B cell (primary cell): ENCODE measurements around the gene STPG3. TPM values are rescaled to one million over a fixed set of nuclear protein-coding genes. Genes with fewer than 3 reads are reported as not detected.

Source experiments
- ATAC-seq: fragments of 200-7000 bp; cut with Tn5 transposase; one replicate; pipeline ENCODE4 v1.10.0; 2021; ENCODE audit warnings: low read depth, mild to moderate bottlenecking, moderate number of reproducible peaks, moderate library complexity
- CTCF ChIA-PET: fragments of 350-600 bp; sonication (Branson Sonifier 250); formaldehyde crosslinking; loops from one replicate; lab custom pipeline; 2021; ENCODE audit warnings: antibody characterized with exemption, inconsistent platforms; lab: Charles Lee
- POLR2A ChIA-PET: fragments of 350-600 bp; sonication (Branson Sonifier 250); formaldehyde crosslinking; loops from one replicate; lab custom pipeline; 2021; ENCODE audit warnings: antibody characterized with exemption; lab: Charles Lee
- DNase-seq: peaks from one replicate; pipeline ENCODE4 v3.0.0; 2013
- H2AFZ ChIP-seq: 2 replicates; pipeline ENCODE4 v1.6.1; 2012; ENCODE audit warnings: mild to moderate bottlenecking, low read depth, low read length; ENCODE audit not compliant: insufficient read depth, poor library complexity, severe bottlenecking
- H3K27ac ChIP-seq, 2 donors: 1 replicate in 1 of 2; 2 replicates in 1 of 2; pipeline ENCODE4 v1.5.1; 2012 to 2013; ENCODE audit warnings: low read length in 2 of 2, mild to moderate bottlenecking in 2 of 2, moderate library complexity in 1 of 2
- H3K27me3 ChIP-seq, 4 experiments: fragments of 200-600 bp in 1 of 4; sonication (generic) in 1 of 4; replicated peaks in 1 of 4; 1 replicate in 2 of 4; 2 replicates in 2 of 4; pipeline versions ENCODE4 v1.6.1 to v1.7.0; 2013 to 2016; ENCODE audit warnings: low read length in 3 of 4, mild to moderate bottlenecking in 2 of 4, mixed read lengths in 1 of 4, moderate library complexity in 1 of 4; ENCODE audit not compliant: insufficient read depth in 4 of 4, control insufficient read depth in 3 of 4; ENCODE audit errors: control extremely low read depth in 1 of 4
- H3K36me3 ChIP-seq, 2 experiments: replicated peaks in 1 of 2; 1 replicate in 1 of 2; 2 replicates in 1 of 2; pipeline versions ENCODE4 v1.6.1 to v1.7.1; 2013; ENCODE audit warnings: low read length in 1 of 2; ENCODE audit not compliant: insufficient read depth in 2 of 2, control insufficient read depth in 1 of 2; ENCODE audit errors: control extremely low read depth in 1 of 2, extremely low read depth in 1 of 2
- H3K4me1 ChIP-seq, 2 donors: fragments of 200-600 bp in 1 of 2; sonication (generic) in 1 of 2; 1 replicate in 1 of 2; 2 replicates in 1 of 2; pipeline versions ENCODE4 v1.5.1 to v1.6.1; 2013 to 2017; ENCODE audit warnings: low read length in 2 of 2; ENCODE audit not compliant: control insufficient read depth in 2 of 2, insufficient read depth in 2 of 2
- H3K4me2 ChIP-seq: replicated peaks from 2 replicates; pipeline ENCODE3; 2012; ENCODE audit warnings: mild to moderate bottlenecking, low read depth, low read length; ENCODE audit not compliant: poor library complexity, severe bottlenecking
- H3K4me3 ChIP-seq, 5 experiments: fragments of 200-600 bp in 1 of 5; sonication (generic) in 1 of 5; 1 replicate in 3 of 5; 2 replicates in 2 of 5; pipeline versions ENCODE4 v1.5.1 to v1.7.0; 2011 to 2016; ENCODE audit warnings: low read length in 4 of 5, mild to moderate bottlenecking in 4 of 5, low read depth in 2 of 5, control low read depth in 1 of 5, moderate library complexity in 1 of 5; ENCODE audit not compliant: insufficient read depth in 1 of 5; ENCODE audit errors: control extremely low read depth in 1 of 5, extremely low read depth in 1 of 5
- H3K79me2 ChIP-seq: fragments of 200-600 bp; sonication (generic); one replicate; pipeline ENCODE4 v1.6.0; 2016; ENCODE audit warnings: low read length; ENCODE audit not compliant: control insufficient read depth, insufficient read depth
- H3K9ac ChIP-seq: fragments of 200-600 bp; sonication (generic); 2 replicates; pipeline ENCODE4 v1.6.1; 2017; ENCODE audit warnings: mild to moderate bottlenecking, low read length, moderate library complexity
- H3K9me3 ChIP-seq, 3 donors: one replicate each; pipeline versions ENCODE4 v1.6.1 to v1.7.1; 2013; ENCODE audit warnings: low read length in 2 of 3; ENCODE audit not compliant: control insufficient read depth in 2 of 3, insufficient read depth in 1 of 3; ENCODE audit errors: control extremely low read depth in 1 of 3
- H4K20me1 ChIP-seq: 2 replicates; pipeline ENCODE4 v1.6.0; 2012; ENCODE audit warnings: mild to moderate bottlenecking, low read length; ENCODE audit not compliant: insufficient read depth, control insufficient read depth, poor library complexity, severe bottlenecking
- H3K27ac Mint-ChIP-seq: one replicate; pipeline ENCODE4 v1.8.0; 2021; ENCODE audit warnings: mixed read lengths
- H3K27me3 Mint-ChIP-seq: one replicate; pipeline ENCODE4 v1.8.0; 2021; ENCODE audit warnings: mixed read lengths
- H3K4me1 Mint-ChIP-seq: one replicate; pipeline ENCODE4 v1.8.0; 2021; ENCODE audit warnings: mixed read lengths
- H3K4me3 Mint-ChIP-seq: one replicate; pipeline ENCODE4 v1.8.0; 2021; ENCODE audit warnings: mixed read lengths
- H3K9me3 Mint-ChIP-seq: one replicate; pipeline ENCODE4 v1.8.0; 2022; ENCODE audit warnings: mixed read lengths; ENCODE audit not compliant: insufficient read depth
- CTCF ChIP-seq: fragments of 200-600 bp; IDR thresholded peaks from one replicate; pipeline ENCODE4 v1.8.0; 2022; ENCODE audit warnings: antibody characterized with exemption, mild to moderate bottlenecking
- EZH2 ChIP-seq: IDR thresholded peaks from 2 replicates; pipeline ENCODE4 v1.6.1; 2012; ENCODE audit warnings: borderline replicate concordance, low read depth, mild to moderate bottlenecking, moderate library complexity, low read length; ENCODE audit not compliant: insufficient read depth, poor library complexity, severe bottlenecking
- WGBS: methylation state at CpG from one replicate; pipeline ENCODE4 v1.1.5; 2013; ENCODE audit warnings: missing lambda C conversion rate; ENCODE audit not compliant: insufficient coverage; 5-methylcytosine and 5-hydroxymethylcytosine counted together
- intact Hi-C: fragments of 100-400 bp; cut with micrococcal nuclease; formaldehyde crosslinking; loops from one replicate; pipeline ENCODE4 v1.10.0; 2022
- polyA plus RNA-seq: library from polyadenylated mRNA; depleted of rRNA; stranded (reverse); fragments of >200 nt; gene quantifications from 2 replicates; pipeline ENCODE4 v1.2.3, GENCODE V29; 2012
- total RNA-seq, 2 donors: library from RNA; stranded (reverse); fragments of 120-200 nt in 1 of 2; gene quantifications; 1 replicate in 1 of 2; 2 replicates in 1 of 2; pipeline versions ENCODE4 v1.2.3 to v1.2.4, GENCODE V29; 2013 to 2022

The STPG3 gene
- total and polyA plus RNA-seq, 2 donors (not counting 1 experiment from before 2014, with no cell fraction given): not detected

DNA sequence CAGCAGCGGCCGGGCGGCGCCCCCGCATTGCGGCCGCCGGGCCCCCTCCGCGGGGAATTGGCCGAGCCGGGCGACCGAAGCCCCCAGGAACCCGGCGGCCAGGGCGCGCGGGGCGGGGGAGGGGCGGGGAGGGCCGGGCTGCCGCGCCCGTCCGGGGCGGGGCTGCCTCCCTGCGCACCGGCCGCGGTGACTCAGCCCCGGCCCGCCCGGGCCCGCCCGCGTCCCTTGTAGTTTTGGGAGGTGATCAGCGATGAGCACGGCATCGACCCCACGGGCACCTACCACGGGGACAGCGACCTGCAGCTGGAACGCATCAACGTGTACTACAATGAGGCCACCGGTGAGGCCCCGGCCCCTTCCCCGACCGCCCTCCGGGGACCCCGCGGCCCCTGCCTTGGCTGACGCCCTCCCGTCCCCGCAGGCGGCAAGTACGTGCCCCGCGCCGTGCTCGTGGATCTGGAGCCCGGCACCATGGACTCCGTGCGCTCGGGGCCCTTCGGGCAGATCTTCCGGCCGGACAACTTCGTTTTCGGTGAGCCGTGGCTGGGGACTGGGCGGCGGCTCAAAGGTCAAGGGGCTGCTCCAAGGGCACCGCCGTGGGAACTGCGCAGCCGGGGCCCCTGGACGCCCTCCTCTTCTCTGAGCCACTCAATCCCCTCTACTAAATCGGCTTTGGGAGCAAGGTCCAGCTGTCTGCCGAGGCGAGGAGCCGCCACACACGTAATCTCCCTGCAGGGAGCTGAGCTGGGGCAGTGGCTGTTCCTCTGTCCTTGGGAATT, 9.4 kb upstream of the STPG3 start:
- ATAC-seq (peak; percentile 13), DNase-seq (peak; percentile 50)
- intact Hi-C loops: loop anchor here (1.0 kb wide), 5 partner anchors 14 to 154 kb away; partner anchors contain the start of genes ANAPC2, NELFB, SSNA1 and TPRN
- Mint-ChIP-seq H3K27ac (peak overlapping the region; percentile 82), H3K4me1 (peaks cover 38% of the 10 kb centered on the region), H3K4me3 (peak overlapping the region; percentile 92), H3K9me3 (no peaks in the 10 kb centered on the region), H3K27me3 (no peaks in the 10 kb centered on the region)
- Histone ChIP-seq H2AFZ (no peak overlapping the region), H3K4me3 (peak overlapping the region; percentile 26 to 76 (median 55)), H4K20me1 (peaks cover 51% of the 10 kb centered on the region), H3K4me2 (peak overlapping the region; percentile 96), H3K27ac (peak overlapping the region; percentile 54 to 77), H3K79me2 (peaks cover 56% of the 10 kb centered on the region), H3K27me3 (no peaks in the 10 kb centered on the region), H3K9ac (peak overlapping the region; percentile 80), H3K36me3 (peaks cover 0 to 20% of the 10 kb centered on the region in 2 experiments), H3K9me3 (no peaks in the 10 kb centered on the region), H3K4me1 (peaks cover 23 to 46% of the 10 kb centered on the region in 2 donors)
- ChIA-PET CTCF (interaction anchor here (1.0 to 8.9 kb wide), 6 partner anchors 13 to 177 kb away, joined by 3 to 76 read pairs (median 8); partner anchors contain the start of genes ANAPC2, CYSRT1, NELFB and RNF208), POLR2A (interaction anchor here (0.7 to 2.1 kb wide), 15 partner anchors 12 to 340 kb away, joined by 3 to 29 read pairs (median 4); partner anchors contain the start of genes NELFB, NRARP, PAXX and RNF224)
- TF ChIP-seq CTCF (no peak), EZH2 (no peak)
- 7% methylated on average over 73 of the region's 83 CpGs for WGBS
